Measurements from ENCODE around the gene DCAF12. TPM values are rescaled to one million over a fixed set of nuclear protein-coding genes. Genes with fewer than 3 reads are reported as not detected.

Gene DCAF12
- total and polyA plus RNA-seq, 12 donors = 15.1 to 88.3 (median 58.5) TPM

GRCh38 chr9:34157898-34158297 is 31.4 kb upstream of the DCAF12 start:
- TF ChIP-seq CTCF (IDR thresholded peaks at IDR 0.05) (no peak), POLR2A (IDR thresholded peaks at IDR 0.05) (no peak)
- 82 to 98% (median 93%) methylated on average over 2 of the region's 2 CpGs for WGBS, 4 donors
- Histone ChIP-seq H3K4me1 (replicated peaks in 1 of 2) (peaks cover 0 to 7% of the 10 kb centered on the region in 2 donors), H3K27ac (no peak overlapping the region), H3K4me3 (no peak overlapping the region), H3K27me3 (no peaks in the 10 kb centered on the region), H3K36me3 (replicated peaks in 1 of 2) (no peaks in the 10 kb centered on the region), H3K9me3 (replicated peaks in 1 of 3) (no peaks in the 10 kb centered on the region)
- DNase-seq = no peak
- intact Hi-C loops (cut with DNase I) = no loop called here

GRCh38 chr9:34157318-34157717 is 30.8 kb upstream of the DCAF12 start:
- TF ChIP-seq CTCF (IDR thresholded peaks at IDR 0.05) (no peak), POLR2A (IDR thresholded peaks at IDR 0.05) (no peak)
- no peaks in the 10 kb centered on the region for H3K36me3 ChIP-seq (replicated peaks in 1 of 2)
- intact Hi-C loops (cut with DNase I) = no loop called here
- H3K9me3 ChIP-seq (replicated peaks in 1 of 3) = no peaks in the 10 kb centered on the region
- no peak overlapping the region for H3K4me3 ChIP-seq
- no peaks in the 10 kb centered on the region for H3K27me3 ChIP-seq
- no peak for DNase-seq
- H3K27ac ChIP-seq = no peak overlapping the region
- peaks cover 0 to 7% of the 10 kb centered on the region in 2 donors for H3K4me1 ChIP-seq (replicated peaks in 1 of 2)

- TF ChIP-seq CTCF (IDR thresholded peaks at IDR 0.05) (no peak), POLR2A (IDR thresholded peaks at IDR 0.05) (no peak)
- Histone ChIP-seq H3K27ac (no peak overlapping the region), H3K4me1 (replicated peaks in 1 of 2) (peaks cover 0 to 7% of the 10 kb centered on the region in 2 donors), H3K27me3 (no peaks in the 10 kb centered on the region), H3K4me3 (no peak overlapping the region), H3K9me3 (replicated peaks in 1 of 3) (no peaks in the 10 kb centered on the region), H3K36me3 (replicated peaks in 1 of 2) (no peaks in the 10 kb centered on the region)
- intact Hi-C loops (cut with DNase I) = no loop called here
- 50 to 90% (median 73%) methylated on average over 1 of the region's 1 CpG for WGBS, 4 donors
- DNase-seq = no peak
These were observed 27.6 kb upstream of the DCAF12 start for GRCh38 chr9:34154057-34154456.

GRCh38 chr9:34151398-34151797 is 24.9 kb upstream of the DCAF12 start:
- no peak overlapping the region for H3K4me3 ChIP-seq
- H3K4me1 ChIP-seq (replicated peaks in 1 of 2) = no peaks in the 10 kb centered on the region
- H3K9me3 ChIP-seq (replicated peaks in 1 of 3) = no peaks in the 10 kb centered on the region
- H3K27ac ChIP-seq = no peak overlapping the region
- DNase-seq = no peak
- H3K27me3 ChIP-seq = no peaks in the 10 kb centered on the region
- intact Hi-C loops (cut with DNase I) = no loop called here
- 77 to 87% (median 82%) methylated on average over 4 of the region's 4 CpGs for WGBS, 4 donors
- no peaks in the 10 kb centered on the region for H3K36me3 ChIP-seq (replicated peaks in 1 of 2)
- TF ChIP-seq POLR2A (IDR thresholded peaks at IDR 0.05) = no peak

GRCh38 chr9:34145165-34145564 is 18.7 kb upstream of the DCAF12 start:
- peak; percentile 51 to 83 (median 76) for DNase-seq
- Histone ChIP-seq H3K27me3 (no peaks in the 10 kb centered on the region), H3K27ac (peak overlapping the region in 3 of 5 donors; percentile 3 to 62 (median 57)), H3K4me3 (no peak overlapping the region), H3K4me1 (replicated peaks in 1 of 2) (peaks cover 6 to 19% of the 10 kb centered on the region in 2 donors), H3K36me3 (replicated peaks in 1 of 2) (no peaks in the 10 kb centered on the region), H3K9me3 (replicated peaks in 1 of 3) (no peaks in the 10 kb centered on the region)
- intact Hi-C loops (cut with DNase I) = no loop called here
- peak in 1 of 6 experiments; percentile 10 for TF ChIP-seq CTCF (IDR thresholded peaks at IDR 0.05)
- TF ChIP-seq POLR2A (IDR thresholded peaks at IDR 0.05) = peak in 1 of 2 donors; percentile 16
- WGBS, 4 donors = 28 to 43% (median 32%) methylated on average over 3 of the region's 3 CpGs

Data from adrenal gland (tissue), 12 donors.